Frontal cortex (tissue), 4 donors: ENCODE measurements around the gene GAB3. TPM values are rescaled to one million over a fixed set of nuclear protein-coding genes. Genes with fewer than 3 reads are reported as not detected.

Experiments used
- DNase-seq, 2 donors: peaks; one replicate each; pipeline ENCODE4 v3.0.0; 2012; ENCODE audit warnings: low spot score in 2 of 2
- FAIRE-seq: peaks from 2 replicates; lab custom pipeline; 2012; peaks lifted over from hg19 to GRCh38; lab: Jason Lieb, UNC
- total RNA-seq: library from RNA; depleted of rRNA; stranded (reverse); fragments of >200 nt; gene quantifications from one replicate; pipeline ENCODE4 v1.2.3, GENCODE V29; 2014
- donor health status: control.
- donor health status: control.
- donor health status: control.

The GAB3 gene
- total RNA-seq, 1 donor from 2014 or later: 0.82 TPM

DNA sequence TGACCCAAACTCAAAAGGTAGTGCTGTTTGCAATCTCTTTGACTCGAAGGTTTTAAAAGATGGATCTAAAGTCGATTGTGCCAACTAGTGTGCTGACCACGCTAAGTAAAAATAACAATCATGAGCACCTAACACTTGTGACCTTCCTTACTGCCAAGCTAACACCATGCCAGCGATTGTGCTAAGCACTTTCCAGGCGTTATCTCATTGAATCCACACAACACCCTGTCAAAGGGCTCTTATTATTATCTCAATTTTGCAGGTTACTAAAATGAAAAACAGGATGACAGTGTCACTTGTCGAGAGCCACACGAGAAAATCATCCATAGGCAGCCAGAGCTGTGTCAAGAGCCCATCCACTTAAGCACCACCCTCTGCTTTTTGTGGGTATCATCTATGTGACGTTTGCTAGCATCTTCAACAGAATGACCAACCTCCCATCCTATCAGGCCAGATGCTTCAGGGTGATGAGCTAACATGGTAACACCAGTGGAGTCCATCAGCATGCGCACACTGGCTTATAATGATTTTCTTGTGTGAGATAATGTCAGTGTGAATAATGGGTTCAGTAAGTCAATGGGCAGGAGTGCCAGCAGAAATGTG lies 893 bp upstream of the GAB3 start:
- FAIRE-seq (no peak), DNase-seq (no peak)

DNA sequence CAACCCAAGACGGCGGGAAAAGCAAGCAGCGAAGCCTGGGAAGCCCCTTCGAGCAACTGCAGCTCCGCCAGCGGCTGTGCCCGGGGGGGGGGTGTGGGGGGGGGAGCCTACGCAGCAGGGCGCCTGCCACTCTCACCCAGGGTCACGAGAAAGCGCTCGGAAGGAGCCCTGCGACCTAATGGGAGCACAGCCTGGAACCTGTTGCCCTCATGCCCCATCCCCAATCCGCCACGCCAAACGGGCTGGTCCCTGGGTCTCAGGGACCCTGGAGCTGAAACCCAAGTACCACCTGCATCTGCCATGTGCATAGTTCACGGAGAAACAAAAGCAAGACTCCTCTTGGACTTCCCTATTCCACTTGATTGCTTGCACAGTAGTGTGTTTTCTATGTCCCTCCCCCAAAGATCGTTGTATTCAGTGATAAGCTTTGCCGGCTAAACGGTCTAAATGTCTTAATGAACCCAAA lies 359 bp upstream of the GAB3 start:
- DNase-seq (no peak), FAIRE-seq (no peak)

DNA sequence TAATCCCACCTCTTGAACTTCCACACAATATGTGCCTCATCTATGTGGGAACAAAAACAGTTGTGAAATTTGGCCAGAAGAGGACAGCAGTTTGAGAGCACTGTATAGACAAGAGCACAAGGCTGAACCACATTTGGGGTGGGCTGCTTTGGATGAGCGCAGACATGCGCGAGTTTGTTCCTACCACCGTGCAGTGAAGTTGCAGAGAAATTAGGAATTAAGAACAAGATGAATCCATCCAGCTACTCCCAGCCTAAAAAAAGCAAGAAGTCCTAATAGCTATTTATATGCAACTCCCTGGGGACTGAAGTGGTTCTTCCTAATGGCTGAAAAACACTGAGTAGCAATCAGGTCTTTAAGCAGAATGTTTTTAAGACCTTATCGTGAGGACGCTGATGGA lies 1.0 kb downstream of the GAB3 start:
- DNase-seq (no peak), FAIRE-seq (no peak)

DNA sequence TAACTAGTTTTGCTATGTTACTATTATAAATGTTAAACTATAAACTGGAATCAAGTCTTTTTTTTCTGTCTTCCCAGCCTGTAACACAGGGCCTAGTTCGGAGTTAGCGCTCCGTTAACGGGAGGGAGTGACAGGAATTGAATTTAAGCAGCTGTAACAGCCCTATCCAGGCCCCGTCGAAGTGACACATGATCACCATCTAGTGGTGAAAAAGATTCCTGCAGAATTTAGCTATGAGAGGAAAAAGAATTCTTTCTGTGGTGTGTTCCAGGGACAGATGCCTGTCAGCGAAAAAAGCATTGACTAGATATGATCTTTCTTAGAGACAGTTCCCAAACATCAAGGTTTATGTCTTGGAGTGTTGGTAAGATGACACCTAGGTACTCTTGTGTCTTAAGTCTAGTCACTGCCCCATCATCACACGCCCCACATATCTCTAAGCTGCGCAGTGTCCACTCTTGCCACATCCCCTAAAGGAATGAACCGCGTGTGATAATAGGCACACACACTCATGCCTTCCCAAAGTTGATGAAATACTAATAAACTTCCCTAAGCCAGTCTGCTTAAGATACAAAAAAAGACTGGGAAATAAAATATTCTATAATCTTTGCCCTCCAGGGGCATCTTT lies 2.1 kb downstream of the GAB3 start:
- no peak for DNase-seq

DNA sequence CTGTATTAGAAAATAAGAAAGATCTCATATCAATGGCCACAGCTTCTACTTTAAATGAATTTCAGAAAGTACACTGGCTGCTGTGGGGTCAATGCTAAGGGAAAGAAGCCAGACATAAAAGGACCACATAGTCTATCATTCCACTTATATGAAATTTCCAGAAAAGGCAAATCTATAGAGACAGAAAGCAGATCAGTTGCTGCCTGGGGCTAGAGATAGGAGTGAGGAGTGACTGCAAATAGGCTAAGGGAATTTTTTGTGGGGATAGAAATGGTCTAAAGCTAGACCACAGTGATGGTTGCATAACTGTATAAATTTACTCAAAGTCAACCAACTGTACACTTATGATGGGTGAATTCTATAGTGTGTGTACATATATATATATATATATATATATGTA lies 8.3 kb downstream of the GAB3 start:
- FAIRE-seq: no peak
- no peak for DNase-seq

More for the DNA sequence above, 2.1 kb downstream of the GAB3 start:
- FAIRE-seq: peak; percentile 13

DNA sequence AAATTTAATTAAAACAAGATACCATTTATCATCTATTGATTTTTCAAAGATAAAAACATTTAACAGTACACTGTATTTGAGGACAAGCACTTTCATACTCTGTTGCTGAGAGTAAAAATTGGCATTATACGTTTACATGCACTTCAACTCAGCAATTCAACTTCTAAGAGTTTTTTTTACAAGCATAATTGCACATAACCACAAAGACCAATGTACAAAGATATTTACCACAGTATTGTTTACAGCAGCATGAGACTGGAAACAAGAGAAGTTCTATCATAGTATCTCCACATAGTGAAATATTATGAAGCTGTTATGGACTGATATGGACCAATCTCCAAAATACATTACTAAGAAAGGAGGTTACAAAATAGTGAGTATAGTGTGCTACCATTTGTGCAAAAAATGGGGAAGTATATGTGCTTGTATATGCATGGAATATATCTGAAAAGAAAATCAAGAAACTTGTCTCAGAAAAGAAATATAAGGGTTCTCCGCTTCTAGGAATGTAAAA lies 10.9 kb downstream of the GAB3 start:
- no peak for FAIRE-seq
- DNase-seq: no peak

DNA sequence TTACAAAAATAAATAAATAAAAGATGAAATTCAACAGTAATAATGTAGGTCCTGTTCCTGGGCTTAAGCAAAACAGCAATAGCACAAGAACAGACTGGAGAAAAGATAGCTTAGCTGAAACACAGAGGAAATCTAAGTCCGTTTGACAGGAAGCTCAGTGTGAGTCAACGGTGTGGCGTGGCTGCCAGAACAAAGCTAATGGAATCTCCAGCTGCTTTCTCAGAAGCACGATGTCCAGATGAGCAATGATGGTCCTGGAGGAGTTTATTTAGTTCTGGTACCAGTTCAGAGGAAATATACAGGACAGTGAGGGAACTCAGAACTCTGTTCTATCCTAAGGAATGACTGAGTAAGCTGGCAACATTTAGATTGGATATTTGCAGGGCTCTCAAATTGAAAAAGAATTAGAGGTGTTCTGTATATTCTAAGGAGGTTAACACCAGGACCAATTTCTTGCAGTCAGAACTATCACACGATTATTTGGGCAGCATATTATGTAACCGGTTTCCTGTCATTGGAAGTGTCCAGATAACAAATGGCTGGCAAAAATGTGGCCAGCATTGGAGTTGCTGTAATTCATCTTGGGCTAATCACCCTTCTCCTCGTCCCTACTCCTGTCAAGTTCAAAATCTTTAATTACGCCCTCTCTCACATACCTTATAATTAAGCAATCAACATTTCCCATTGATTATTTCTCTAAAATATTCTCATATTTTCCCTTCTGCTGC lies 12.7 kb downstream of the GAB3 start:
- no peak for FAIRE-seq
- DNase-seq: no peak

DNA sequence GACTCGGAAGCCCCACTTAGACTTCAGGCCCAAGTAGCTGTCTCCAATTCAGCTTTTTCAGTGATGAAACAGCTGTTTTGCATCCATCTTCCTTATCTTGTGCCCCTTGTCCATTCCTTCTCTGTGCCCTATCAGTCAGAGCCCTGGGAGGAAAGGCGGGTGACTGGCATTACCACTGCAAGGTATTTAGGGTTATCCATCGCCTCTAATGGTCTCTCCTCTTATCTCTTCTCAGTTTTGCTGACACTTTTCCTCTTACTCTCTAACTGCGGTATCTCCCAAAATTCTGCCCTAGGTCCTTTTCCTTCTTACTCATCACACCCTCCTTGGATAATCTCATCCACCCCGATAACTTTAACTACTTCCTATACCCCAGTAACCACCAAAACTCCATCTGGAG lies 13.7 kb downstream of the GAB3 start:
- DNase-seq: no peak
- no peak for FAIRE-seq

DNA sequence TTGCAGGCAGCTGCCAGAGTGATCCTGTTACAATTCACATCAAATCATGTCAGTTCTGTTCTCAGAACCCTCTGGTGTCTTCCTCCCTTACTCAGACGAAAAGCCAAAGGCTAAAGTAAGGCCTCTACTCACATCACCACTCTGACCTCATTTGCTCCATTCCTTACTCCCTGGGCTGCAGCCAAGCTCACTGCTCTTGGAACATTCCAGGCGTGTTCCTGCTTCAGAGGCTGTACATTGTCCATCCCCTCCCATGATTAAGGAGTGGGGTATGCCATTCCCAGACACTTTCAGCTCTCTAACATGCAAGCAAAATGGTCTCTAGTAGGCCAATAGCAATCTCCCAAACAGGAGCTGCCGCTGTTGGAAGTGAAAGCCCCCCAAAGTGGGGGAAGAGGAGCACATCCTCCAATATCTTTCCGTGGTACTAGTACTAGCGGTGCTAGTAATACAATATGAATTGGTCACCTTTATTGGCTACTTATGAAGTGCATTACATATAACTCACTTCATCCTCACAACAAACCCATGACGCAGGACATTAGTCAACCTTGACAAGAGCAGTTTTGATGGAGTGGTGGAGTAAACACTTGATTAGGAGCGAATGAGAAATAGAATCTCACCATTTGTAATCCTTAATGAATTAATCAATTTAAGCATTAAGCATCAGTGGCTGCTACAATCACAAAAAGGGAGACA lies 15.0 kb downstream of the GAB3 start:
- FAIRE-seq (no peak), DNase-seq (no peak)

DNA sequence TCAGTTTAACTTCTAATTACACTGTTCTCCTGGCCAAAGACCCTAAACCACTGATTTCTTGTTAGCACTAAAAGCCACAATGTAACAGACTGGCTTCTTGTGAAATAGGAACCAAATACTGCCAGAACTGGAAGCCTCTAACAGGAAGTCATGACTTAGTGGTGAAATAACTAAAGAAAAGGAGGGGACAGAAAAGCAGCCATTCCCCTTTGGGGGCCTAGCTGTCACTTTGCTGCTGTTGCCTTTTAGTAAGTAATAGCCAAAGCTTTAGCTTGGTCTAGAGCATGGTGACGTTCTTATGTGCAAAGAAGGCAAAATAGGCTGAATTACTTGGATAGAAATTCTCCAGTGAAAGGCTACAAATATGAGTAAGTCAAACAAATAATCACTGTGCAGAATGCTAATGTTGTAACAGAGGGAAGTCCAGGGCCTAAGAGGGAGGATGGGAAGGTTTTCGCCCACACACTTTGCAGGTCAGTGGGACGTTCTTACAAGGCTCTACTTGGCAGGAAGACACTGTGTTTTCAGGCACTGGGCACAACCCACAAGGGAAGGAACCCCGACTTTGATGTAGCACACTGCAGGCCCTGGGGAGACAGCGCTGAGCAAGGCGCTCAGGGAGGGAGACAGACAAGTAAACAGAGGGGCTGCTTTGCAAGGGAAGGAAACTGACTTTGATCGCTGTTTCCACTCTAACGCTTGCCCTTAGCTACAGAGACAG lies 16.7 kb downstream of the GAB3 start:
- DNase-seq (no peak), FAIRE-seq (no peak)

DNA sequence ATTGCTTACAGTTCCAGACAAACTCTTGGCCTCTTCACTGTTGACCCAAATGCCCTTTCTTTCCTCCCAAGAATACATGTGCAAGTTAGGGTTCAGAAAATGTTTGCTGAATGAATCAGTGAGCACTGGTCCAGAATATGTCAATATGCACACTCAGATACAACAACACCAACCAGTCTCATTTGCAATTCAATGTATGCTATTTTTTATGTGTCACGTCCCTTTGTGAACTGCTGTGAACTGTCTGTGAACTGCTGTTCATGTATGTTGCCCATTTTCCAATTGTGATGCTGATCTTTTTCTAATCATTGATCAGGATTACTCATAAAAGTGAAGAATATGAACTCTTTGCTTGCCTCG lies 17.8 kb downstream of the GAB3 start:
- DNase-seq (no peak), FAIRE-seq (no peak)

DNA sequence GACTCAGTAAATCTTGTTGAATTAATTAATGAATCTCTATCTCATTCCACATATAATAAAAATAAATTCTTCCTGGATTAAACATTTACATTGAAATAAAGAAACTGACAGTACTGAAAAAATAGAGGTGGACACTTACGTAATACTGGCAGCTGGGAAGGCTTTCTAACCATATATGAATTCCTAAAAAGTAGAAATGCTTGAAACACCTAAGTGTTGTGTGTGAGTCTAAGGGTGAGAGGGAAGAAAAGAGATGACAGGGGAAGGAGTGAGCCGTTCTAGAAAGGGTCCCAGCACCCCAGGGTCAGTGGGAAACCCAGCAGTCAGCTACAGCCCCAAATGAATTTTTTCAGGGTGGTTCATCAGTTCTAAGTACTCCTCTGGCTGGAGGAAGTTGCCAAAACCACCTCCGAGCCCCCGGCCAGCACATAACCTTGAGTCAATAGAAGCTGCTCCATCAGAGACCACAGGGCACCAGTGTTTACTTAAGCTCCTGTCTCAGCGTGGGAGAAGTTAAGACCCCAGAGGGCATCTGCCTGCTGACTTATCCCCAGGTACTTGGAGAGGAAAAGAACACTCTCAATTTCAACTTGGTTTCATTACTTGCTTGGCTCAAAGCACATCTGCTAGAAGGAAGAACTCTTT lies 18.3 kb downstream of the GAB3 start:
- no peak for FAIRE-seq
- no peak for DNase-seq

DNA sequence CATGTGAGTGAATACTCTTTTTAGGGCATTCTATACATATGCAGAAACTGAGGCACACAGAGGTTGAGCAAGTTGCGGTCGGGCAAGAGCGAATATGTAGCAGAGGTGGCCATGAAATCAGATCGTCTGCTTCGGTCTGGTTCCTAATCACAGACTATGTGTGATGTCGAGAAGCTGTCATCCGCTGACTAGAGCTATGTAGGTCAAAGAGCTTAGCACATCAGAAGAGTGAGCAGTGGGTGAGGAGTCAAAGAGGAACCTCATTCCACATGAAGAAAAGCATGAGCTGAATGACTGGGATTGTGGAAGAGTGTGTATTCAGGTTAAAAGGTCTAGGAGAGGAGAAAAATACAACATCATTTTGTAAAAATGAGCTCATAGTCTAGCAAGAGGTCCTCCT lies 19.0 kb downstream of the GAB3 start:
- DNase-seq (no peak), FAIRE-seq (no peak)

DNA sequence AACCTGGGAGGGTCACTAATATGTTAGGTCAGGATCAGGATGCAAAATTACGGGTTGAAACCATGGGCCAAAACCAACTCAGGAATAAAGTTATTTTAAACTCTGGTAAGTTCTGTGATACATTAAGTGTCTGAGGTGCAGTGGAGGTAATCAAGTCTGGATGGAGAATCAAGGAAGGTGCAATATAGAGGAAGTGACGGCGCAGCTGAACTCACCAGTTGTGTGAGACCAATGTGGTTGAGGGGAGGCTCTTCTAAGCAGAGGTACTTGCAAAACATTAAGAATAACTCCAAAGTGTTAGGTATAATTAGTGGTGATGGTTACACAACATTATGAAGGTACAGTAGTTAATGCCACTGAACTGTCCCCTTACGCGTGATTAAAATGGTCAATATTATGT lies 19.7 kb downstream of the GAB3 start:
- DNase-seq (no peak), FAIRE-seq (no peak)

DNA sequence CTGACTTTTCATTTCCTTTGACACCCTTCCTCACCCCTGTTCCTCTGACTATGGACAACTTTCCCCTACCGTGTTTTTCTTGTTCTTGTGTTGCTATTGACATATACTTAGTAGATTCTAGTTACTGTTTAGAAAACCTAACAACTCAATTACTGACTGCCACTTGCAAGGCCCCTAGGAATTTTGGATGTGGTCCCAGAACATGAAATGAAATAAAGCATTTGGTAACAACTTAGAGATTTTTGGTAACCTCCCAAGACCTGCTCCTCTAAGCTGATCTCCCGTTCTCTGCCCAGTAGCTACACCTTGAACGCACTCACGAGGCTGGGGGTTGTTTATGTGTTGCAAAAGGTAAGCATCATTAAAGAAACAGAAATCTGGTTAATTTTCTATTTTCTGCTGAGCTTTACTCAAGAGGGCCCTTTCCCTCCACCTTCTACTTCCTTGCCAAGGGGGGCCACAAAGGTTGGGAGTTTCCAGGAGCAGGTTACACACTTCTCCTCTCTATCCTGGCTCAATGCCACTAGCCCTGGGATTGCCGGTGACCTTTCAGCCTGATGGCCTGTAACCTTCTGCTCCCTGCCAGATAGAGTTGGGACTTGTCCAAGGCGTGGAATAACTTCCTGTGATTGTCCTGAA lies 20.5 kb downstream of the GAB3 start:
- DNase-seq (no peak), FAIRE-seq (no peak)

DNA sequence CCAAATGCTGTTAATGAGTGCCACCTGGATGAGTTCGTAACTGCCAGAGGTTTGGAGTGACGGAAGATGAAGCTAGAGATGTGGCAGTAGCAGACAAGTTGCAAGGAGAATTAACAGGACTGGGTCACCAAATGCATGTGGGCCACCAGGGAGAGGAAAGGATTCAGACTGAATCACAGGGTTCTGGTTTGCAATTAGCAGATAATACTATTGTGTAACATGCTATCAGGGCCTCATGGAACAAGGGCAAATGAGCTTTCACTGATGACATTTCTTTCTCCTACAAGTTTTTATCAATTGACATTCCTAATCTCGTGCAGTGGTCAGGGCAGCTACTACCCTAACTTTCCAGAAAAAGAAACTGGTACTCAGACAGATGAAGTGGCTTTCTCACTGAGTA lies 21.4 kb downstream of the GAB3 start:
- no peak for DNase-seq
- FAIRE-seq: no peak

DNA sequence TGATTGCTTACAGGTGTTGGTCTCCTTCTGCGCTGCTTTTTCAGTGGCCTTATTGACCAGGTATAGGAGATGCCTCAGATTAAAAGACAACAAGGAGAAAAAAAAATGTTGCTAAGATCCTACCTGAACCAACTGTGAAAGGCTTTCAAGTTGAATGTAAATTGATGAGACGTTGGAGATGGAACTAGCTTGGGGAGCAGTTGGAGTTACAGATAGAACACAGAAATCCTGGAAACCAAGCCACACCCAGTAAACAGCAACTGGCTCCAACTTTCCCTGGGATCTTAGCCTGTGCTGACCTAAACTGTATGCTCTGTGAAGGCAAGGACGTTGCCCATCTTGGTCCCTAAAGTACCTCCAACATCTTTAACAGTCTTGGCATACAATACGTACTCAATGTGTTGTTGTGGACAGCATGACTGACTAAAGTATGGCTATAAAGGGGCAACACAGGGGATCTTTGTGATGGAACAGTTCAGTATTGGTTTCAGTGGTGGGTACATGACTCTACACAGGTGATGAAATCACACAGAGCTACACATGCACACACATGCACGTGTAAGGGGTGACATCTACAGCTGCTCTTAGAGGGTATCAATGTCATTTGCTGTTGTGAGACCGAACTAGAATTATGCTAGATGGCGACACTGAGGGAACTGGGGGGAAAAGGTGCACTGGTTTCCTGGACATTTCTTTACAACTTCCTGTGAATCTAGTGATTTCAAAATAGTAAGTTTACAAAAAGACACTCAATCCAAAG lies 22.3 kb downstream of the GAB3 start:
- no peak for DNase-seq
- no peak for FAIRE-seq

DNA sequence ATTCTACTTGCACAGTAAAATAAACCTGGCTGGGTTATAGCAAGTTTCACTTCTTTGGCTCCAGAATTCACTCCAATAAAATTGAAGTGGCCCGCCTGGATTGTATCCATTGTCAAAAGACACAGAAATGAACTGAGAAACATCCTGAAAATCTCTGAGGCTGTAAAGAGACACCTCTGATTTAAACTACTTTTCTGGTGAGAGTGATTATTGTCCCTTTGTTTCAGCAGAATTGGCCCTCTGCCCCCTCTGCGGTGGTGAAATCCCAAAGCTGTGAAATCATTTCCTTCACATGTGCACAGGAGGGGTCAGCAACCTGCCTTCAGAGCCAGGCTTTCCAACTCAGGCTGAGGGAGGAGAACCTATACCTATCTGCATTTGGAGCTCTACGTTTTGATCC lies 23.0 kb downstream of the GAB3 start:
- no peak for DNase-seq
- no peak for FAIRE-seq
